EL (cell line): Measurements from ENCODE around the gene CHST2.

Source experiments
- DNase-seq: peaks from one replicate; pipeline ENCODE4 v3.0.0-alpha.2; 2016

CHST2 gene

DNA sequence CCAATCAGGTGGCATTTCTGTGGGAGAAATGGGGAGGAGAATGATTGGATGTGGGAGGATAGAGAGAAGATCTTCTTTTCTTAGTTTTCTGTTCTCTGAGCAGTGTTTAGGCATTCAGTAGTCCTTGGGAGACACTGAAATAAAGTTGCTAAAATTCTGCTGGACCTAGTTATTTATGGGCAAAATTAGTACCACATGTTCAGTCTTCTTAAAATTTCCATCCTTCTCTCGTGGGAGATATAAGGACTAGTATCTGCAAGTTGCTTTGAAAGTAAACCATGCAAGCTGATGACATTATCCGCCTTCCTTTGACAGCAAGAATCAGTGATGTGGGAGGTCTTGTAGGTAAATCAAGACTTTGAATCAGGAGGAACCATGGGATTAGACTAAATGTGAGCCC, 19.9 kb upstream of the CHST2 start:
- no peak for DNase-seq

DNA sequence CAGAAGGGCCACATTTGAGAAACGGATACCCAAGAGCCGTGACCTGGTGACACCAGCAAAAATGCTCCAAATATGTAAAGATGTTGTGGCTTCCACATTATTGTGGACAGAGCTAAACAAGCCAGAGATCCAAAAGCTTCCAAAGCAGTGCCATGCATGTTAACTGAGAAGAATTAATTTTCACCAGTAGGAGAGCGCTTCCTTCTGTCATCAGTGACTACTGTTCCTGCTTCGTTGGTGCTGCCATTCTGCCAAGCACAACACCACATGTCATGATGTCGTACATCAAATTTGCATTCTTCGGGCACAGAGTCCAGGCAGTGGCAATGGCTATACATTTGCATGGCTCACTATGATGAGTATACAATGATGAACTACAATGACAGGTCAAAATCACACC, 19.1 kb upstream of the CHST2 start:
- no peak for DNase-seq

DNA sequence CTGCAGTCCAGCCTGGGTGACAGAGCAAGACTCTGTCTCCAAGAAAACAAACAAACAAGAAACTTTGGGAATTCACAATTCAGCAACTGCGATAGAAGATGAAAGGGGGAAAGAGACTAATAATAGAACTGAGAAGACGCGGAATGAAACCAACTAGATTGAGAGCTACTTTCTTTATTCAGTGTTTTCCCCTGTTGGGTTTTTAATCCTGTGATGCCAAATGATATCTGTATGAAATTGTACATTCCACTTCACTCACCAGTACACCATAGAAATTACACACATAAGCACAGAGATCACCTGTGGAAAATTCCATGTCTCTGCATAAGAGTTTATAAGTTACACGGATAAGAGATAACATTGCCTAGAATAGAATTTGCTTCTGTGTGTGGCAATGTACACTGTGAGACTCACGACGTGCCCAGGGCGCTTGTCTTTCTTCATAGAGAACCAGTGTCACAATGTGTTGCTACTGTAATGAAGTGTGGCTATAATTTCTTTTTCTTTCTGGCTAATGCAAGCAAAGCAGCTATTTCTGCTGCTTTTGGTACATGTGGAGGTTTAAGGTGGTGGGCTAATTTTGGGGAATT, 17.7 kb upstream of the CHST2 start:
- DNase-seq = no peak

DNA sequence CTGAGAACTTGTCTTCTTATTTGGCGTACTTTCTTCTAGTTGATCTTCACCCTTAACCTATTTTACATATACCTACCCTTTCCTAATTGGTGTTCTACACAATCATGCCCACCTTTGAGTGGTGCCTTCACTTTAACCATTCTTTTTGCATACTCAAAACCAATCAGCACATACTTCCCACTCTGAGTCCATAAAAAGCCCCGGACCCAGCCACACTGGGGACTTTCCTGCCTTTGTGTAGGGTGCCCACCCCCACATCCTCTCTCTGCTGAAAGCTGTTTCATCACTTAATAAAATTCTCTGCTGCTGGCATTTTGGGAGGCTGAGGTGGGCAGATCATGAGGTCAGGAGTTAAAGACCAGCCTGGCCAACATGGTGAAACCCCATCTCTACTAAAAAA, 15.9 kb upstream of the CHST2 start:
- no peak for DNase-seq

DNA sequence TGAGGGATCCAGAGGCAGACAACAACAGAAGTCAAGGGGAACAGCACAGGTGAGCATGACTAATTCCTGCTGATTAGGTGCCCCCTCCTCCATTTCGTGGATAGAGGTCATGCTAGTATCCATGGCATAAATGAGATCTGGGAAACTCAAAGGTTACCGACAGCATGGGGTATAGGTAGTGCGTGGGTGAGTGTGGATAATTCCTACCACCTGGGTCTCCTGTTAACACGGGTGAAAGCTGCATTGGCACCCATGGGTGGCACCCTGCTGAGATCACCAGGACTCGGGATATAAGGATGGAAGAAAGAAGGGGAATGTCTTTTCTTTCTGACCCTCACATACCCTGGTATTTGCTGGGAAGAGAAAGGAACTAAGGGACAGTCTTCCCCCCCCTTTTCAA, 14.4 kb upstream of the CHST2 start:
- DNase-seq = no peak

DNA sequence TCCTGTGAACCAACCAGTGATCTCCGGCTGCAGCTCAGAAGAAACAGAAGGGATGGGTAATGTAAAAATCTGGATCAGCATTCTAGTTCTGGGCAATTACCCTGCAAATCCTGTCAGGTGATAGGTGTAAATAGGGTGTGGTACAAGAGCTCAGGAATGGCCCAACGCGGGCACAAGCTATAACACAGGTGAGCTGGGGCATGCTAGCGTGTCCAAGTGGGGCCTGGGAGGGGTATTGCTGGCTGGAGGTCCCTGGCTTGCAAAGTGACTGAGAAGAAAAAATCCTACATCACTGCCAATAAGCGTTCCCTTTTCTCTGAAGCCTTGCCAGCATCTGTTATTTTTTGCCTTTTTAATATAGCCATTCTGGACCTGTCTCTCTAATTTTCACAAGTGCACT, 9.7 kb upstream of the CHST2 start:
- no peak for DNase-seq

DNA sequence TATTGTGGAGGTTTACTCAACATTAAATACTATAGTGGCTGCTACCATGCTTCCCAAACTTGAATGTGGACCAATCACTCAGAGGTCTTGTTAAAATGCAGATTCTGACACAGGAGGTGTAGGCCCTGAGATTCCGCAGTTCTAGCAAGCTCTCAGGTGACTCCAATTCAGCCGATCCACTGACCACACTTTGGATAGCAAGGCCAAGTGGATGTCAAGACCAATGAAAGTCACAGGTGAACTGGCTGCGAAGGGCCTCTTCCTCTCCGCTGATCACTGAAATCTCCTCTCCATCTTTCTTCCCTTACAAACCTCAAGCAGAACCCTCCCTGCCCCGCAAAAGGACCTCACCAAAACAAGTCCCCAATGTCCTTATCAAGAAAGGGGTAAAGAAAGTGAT, 9.2 kb upstream of the CHST2 start:
- no peak for DNase-seq

DNA sequence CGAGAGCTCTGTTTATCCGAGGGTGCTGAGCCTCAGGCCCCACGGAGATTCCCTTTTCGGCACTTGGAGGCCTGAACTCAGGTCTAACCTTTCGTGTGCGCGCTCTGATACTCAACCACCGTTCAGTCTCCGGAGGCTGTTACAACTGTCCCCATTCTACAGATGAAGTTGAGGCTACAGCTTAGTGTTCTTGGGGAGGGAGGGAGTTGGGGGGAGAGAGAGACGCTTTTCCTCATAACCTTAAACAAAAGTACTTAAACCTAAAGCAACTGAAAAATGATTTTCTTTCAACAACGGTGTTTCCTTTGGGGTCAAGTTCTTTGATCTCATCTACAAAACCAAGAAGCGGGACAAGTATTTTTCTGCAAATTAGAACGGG, 952 bp upstream of the CHST2 start:
- DNase-seq = no peak

DNA sequence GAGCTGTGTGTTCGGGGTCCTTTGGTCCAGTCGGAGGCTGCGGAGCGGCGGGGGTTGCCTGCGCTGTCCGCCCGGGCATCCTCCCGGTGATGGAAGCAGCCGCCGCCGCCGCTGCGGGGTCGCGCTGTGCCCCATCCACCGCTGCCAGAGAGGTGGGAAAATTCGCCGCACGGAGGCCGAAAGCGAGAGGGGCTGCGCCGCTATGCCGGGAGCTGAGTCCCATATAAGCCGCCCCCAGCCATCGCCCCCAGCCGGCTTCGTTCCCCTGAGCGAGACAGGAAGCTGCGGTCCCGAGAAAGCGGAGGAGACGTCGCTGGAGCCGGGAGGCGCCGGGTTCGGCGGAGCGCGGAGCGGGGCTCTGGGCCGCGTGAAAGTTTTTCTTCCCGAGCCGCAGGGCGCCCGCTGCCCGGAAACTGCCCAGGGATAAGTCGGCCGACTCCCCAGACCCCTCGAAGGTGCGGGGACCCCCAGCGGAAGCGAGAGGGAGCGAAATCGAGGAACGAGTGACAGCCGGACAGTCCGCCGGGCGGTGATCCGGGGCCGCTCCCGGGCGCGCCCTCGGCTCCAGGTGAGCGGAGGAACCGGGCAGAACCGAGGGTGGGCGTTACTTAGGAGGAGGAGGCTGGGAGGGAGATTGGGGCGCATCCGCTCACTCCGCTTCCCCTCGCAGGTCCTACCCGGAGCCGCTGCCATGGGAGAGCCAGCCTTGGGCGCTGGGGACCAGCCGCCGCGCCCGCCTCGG, 574 bp downstream of the CHST2 start:
- DNase-seq = peak; percentile 33

DNA sequence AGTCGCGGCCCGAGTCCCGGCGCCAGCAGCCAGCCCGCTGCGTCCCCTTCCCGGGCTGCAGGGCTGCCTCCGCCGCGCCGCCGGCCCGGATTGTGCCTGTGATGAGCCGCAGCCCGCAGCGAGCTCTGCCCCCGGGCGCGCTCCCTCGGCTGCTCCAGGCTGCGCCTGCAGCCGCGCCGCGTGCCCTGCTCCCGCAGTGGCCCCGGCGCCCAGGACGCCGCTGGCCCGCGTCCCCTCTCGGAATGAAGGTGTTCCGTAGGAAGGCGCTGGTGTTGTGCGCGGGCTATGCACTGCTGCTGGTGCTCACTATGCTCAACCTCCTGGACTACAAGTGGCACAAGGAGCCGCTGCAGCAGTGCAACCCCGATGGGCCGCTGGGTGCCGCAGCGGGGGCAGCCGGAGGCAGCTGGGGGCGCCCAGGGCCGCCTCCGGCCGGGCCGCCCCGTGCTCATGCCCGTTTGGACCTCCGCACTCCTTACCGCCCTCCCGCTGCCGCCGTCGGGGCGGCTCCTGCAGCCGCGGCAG, 1.2 kb downstream of the CHST2 start:
- DNase-seq = peak; percentile 51

DNA sequence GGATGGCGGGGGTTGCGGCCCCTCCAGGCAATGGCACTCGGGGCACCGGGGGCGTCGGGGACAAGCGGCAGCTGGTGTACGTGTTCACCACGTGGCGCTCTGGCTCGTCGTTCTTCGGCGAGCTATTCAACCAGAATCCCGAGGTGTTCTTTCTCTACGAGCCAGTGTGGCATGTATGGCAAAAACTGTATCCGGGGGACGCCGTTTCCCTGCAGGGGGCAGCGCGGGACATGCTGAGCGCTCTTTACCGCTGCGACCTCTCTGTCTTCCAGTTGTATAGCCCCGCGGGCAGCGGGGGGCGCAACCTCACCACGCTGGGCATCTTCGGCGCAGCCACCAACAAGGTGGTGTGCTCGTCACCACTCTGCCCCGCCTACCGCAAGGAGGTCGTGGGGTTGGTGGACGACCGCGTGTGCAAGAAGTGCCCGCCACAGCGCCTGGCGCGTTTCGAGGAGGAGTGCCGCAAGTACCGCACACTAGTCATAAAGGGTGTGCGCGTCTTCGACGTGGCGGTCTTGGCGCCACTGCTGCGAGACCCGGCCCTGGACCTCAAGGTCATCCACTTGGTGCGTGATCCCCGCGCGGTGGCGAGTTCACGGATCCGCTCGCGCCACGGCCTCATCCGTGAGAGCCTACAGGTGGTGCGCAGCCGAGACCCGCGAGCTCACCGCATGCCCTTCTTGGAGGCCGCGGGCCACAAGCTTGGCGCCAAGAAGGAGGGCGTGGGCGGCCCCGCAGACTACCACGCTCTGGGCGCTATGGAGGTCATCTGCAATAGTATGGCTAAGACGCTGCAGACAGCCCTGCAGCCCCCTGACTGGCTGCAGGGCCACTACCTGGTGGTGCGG, 1.9 kb downstream of the CHST2 start:
- peak; percentile 77 for DNase-seq

DNA sequence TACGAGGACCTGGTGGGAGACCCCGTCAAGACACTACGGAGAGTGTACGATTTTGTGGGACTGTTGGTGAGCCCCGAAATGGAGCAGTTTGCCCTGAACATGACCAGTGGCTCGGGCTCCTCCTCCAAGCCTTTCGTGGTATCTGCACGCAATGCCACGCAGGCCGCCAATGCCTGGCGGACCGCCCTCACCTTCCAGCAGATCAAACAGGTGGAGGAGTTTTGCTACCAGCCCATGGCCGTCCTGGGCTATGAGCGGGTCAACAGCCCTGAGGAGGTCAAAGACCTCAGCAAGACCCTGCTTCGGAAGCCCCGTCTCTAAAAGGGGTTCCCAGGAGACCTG, 2.5 kb downstream of the CHST2 start:
- DNase-seq = no peak

DNA sequence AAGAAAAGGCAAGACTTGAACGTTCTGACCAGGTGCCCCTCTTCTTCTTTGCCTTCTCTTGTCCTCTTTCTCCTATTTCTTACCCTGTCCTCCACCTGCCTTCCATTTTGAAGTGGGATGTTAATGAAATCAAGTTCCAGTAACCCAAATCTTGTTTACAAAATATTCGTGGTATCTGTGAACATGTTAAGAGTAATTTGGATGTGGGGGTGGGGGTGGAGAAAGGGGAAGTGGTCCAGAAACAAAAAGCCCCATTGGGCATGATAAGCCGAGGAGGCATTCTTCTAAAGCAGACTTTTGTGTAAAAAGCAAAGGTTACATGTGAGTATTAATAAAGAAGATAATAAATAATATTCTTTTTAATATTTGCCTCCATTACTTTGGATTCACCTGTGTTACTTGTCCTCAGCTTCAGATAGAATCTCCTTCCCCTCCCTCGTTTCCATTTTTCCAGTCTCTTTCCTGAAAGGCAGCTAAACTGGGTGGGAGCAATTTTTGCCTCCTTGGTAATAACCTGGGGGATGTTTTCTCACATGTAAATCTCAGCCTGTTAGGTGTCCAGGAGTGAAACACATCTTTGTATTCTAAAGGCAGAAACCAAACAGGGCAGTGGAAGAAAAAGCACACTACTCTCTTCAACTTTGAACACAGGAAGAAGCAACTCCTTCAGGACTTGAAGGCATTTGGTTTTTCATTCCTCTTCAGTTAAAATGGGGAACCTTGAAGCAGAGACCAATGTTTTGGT, 3.2 kb downstream of the CHST2 start:
- no peak for DNase-seq

DNA sequence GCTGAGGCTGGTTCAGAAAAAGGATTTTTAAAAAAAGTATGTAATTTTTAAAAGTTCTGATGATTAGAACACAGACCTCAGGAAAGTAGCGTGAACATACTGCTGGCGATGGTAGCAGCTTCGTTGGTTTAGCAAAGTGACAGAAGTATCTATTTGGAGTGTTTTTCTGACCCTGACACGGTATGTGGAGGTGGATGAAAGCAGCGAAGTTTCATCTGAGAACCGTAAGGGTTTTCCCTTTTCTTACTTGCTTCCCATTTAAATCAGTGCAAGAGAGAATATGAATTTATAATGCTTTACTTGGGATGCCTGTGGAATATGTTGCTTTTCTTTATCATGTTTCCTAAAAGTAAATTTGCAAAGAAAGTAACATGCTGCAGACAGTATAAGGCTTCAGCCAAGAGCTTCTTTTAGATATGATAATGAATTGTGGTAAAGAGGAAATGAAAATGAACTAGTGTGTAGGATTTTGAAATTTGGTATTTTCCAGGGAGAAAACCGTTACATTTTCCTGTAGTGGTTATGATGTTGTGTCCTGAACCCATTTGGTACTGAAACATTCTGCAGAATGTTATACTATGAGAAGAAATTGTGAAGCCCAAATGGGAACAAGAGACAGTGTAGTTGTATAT, 3.9 kb downstream of the CHST2 start:
- no peak for DNase-seq

DNA sequence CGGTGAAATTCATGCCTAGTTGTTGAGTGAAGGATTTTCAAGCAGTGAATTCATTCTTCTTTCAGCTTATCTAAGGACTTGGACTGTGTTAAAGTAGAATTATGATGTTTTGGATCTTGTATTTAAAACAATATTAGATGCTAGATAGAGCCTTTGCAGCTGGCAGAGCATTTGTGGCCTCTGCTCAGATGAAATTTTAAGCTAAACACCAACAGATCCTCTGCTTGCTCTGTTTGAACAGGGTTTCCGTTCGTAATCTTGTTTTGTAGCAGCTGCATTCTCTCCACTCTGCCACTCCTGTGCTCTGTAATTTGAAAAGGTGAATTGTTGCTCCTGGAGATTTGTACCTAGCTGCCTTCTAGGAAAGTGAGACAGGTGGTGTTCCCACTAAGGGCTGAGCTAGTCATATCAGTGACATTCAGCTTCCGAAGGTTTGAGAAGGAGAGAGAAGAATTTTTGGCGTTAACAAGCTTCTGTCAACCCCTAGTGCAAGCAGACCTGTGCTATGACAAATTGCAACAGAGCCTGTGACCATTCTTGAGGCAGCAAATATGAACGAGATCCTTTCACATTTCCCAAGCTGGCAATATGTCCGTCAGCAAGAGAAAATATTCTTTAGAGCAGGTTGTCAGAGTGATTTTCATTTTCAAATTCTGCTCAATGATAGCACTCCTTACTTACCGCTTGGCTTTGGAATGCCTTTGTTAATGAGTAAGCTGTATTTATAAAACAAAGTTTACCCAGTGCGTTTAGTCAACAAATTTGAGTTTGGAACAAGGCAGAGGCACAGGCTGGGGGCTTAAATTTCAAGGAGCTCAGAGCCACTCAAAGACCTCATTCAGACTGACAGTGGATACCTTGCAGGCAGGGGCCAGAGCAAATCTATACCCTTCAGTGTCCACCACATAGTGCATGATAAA, 5.3 kb downstream of the CHST2 start:
- DNase-seq = no peak

DNA sequence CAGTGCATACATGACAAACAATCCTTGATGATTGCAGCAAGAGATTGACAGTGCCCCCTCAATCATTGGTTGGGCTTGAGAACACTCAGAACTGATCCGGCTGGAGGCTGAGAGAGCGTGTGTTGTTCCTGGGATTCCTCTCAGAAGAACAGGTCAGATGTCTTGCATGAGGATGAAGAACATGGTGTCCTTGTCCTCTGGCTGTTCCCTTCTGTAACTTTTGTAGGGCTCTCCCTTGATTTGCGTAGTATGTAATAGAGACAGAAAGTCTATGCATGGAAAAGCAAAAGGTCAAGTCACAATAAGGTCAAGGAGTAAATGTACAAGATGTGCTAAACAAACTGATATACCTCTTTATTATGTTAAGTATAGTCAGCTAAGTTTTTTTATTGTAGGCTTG, 8.2 kb downstream of the CHST2 start:
- no peak for DNase-seq

DNA sequence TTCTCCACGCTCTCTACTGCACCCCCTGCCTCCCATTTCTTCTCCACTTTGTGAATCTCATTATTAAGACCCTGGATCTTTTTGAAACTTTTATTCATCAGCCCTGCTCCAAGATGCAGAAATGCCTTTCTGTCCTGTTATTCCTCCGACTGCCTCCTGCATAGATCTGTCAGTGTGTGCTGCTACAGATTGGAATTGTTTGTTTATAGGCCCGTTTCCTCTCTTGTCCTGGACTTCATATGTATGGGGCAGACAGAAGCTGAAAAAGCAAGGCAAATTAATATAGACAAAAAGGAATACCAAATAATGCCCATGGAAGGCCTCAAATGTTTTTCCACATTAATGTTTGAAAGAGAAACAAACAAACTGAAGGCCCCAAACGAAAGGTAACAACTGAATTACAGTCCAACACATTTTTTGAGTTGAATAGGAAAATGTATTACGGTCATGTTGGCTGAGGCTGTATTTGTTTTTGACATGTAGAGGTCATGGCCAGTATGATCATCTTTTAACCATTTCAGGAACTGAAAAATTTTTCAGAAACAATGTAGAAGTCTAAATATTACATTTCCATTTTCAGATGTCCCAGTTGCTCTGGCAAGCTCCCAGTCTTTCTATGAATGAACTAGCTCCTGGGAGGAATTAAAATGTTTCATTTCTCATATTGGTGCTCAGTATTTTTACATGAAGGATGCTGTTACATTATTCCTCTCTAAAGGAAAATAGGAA, 8.8 kb downstream of the CHST2 start:
- DNase-seq = no peak

DNA sequence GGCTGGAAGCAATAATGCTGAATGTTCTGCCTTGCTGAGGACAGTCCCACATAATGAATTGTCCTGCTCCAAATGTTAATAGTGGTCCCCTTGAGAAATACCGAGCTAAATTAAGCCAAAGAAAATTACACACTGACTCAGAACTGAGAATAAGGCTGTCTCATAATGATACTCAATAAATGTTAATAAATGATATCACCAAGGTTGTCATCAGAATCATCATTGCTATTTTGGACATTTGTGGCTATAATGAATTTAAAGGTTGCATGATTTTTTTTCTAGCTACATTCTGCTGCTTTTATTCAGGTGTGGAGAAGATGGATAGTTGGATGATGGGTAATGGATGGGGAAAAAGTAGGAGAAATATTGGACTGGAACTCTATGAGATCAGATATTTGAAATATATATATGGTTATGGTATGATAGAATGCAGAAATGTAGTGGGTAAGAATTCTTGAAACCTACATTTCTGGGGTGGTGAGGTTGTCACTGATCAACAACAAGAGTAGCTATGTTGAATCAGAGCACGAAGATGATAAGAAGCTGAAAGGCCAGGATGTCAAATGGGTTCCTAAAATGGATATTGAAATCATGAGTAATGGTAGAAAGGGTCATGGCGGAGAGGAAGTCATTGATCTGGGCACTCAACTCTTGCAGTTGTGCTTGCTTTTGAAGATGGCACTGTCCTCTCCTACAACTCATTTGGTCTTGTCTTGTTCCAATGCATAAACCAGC, 12.8 kb downstream of the CHST2 start:
- DNase-seq = no peak

DNA sequence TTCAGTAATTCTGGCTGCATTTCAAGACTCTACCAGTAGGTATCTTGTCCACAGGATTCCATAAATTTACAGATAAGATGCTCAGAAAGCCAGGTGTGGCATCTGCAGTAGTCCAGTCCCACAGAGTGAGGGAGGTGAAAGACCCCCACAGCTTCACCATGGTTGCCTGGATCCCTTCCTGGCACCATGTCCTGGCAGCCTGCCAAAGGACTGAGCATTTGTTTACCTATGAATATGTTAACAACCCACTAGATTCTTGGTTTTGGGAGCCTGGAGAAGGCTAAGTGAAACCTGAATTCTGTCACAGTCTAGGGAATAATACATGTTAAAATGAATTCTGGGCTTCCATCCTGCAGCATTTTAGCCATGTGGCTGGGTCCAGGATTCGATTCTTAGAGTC, 14.9 kb downstream of the CHST2 start:
- DNase-seq = peak; percentile 18

DNA sequence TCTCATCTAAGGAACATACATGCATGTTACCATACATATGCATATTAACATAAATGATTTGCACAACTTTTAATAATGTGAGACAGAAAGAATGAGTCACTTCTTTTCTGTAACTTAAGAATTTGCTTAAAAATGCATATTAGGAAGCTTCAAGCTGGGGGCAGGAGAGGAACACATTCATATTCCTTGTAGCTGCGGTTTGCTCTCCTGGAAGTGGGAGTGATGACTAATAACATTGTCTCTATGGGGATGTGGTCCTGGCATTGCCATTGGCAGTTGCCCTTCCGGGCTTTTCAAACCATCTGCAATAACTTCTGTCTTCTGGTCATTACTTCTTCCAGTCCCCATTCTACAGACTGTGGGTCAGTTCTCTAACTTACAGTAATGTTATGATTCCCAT, 15.6 kb downstream of the CHST2 start:
- DNase-seq = peak; percentile 98
